ENCODE results near the gene SUN3. TPM values are rescaled to one million over a fixed set of nuclear protein-coding genes. Genes with fewer than 3 reads are reported as not detected.
"Not testable (repeated sequence)": the region's sequence is repeated elsewhere in the genome, so short reads cannot be mapped to it uniquely, and the experiment has no call there.

Gene SUN3
- total RNA-seq, 1 experiment from 2014 or later: not detected

- Histone ChIP-seq H3K4me3 (no peak overlapping the region), H3K4me1 (no peaks in the 10 kb centered on the region; the same call in 1 of the 2 replicates), H3K36me3 (no peaks in the 10 kb centered on the region), H3K27ac (no peak overlapping the region), H3K9me3 (replicated peaks) (0 out of 2 replicates have a peak, but pooled peaks cover 3% of the 10 kb centered on the region), H3K27me3 (0 out of 2 replicates have a peak, but pooled peaks cover 3% of the 10 kb centered on the region)
- no peak for DNase-seq
These were observed 19.6 kb downstream of the SUN3 start for GRCh38 chr7:48009257-48009656.

GRCh38 chr7:48006866-48007265 lies 22.0 kb downstream of the SUN3 start:
- Histone ChIP-seq H3K27ac (no peak overlapping the region), H3K4me1 (no peaks in the 10 kb centered on the region; the same call in 1 of the 2 replicates), H3K4me3 (no peak overlapping the region), H3K27me3 (0 out of 2 replicates have a peak, but pooled peaks cover 3% of the 10 kb centered on the region), H3K9me3 (replicated peaks) (0 out of 2 replicates have a peak, but pooled peaks cover 6% of the 10 kb centered on the region), H3K36me3 (no peaks in the 10 kb centered on the region)
- no peak for DNase-seq

GRCh38 chr7:48004638-48005037 lies 24.3 kb downstream of the SUN3 start:
- DNase-seq: no peak
- Histone ChIP-seq H3K36me3 (no peaks in the 10 kb centered on the region), H3K4me1 (no peaks in the 10 kb centered on the region; the same call in 1 of the 2 replicates), H3K27me3 (0 out of 2 replicates have a peak, but pooled peaks cover 3% of the 10 kb centered on the region), H3K4me3 (no peak overlapping the region), H3K9me3 (replicated peaks) (0 out of 2 replicates have a peak, but pooled peaks cover 6% of the 10 kb centered on the region), H3K27ac (no peak overlapping the region)

GRCh38 chr7:48004032-48004431 lies 24.9 kb downstream of the SUN3 start:
- 0 out of 2 replicates have a peak, but pooled peaks cover 3% of the 10 kb centered on the region for H3K27me3 ChIP-seq
- DNase-seq: peak in 1 of 2 experiments; percentile 19
- no peak overlapping the region for H3K4me3 ChIP-seq
- H3K9me3 ChIP-seq (replicated peaks): 0 out of 2 replicates have a peak, but pooled peaks cover 6% of the 10 kb centered on the region
- no peaks in the 10 kb centered on the region; the same call in 1 of the 2 replicates for H3K4me1 ChIP-seq
- no peaks in the 10 kb centered on the region for H3K36me3 ChIP-seq
- H3K27ac ChIP-seq: no peak overlapping the region

GRCh38 chr7:48000164-48000563 lies 28.7 kb downstream of the SUN3 start:
- H3K27ac ChIP-seq; H3K4me1 ChIP-seq; H3K36me3 ChIP-seq; DNase-seq; H3K27me3 ChIP-seq; H3K4me3 ChIP-seq; H3K9me3 ChIP-seq (replicated peaks): not testable (repeated sequence)

- H3K36me3 ChIP-seq: no peaks in the 10 kb centered on the region
- no peak overlapping the region for H3K27ac ChIP-seq
- H3K9me3 ChIP-seq (replicated peaks): 0 out of 2 replicates have a peak, but pooled peaks cover 3% of the 10 kb centered on the region
- H3K4me1 ChIP-seq: no peaks in the 10 kb centered on the region; the same call in 1 of the 2 replicates
- H3K4me3 ChIP-seq: no peak overlapping the region
- H3K27me3 ChIP-seq: no peaks in the 10 kb centered on the region
- DNase-seq: no peak
These were observed 29.5 kb downstream of the SUN3 start for GRCh38 chr7:47999413-47999812.

GRCh38 chr7:47992446-47992845 lies 36.5 kb downstream of the SUN3 start:
- no peak overlapping the region for H3K27ac ChIP-seq
- no peak for DNase-seq
- H3K4me1 ChIP-seq: no peaks in the 10 kb centered on the region
- H3K9me3 ChIP-seq (replicated peaks): no peaks in the 10 kb centered on the region
- no peaks in the 10 kb centered on the region for H3K36me3 ChIP-seq
- H3K27me3 ChIP-seq: no peaks in the 10 kb centered on the region
- H3K4me3 ChIP-seq: no peak overlapping the region

- Histone ChIP-seq H3K4me3 (no peak overlapping the region), H3K4me1 (no peaks in the 10 kb centered on the region), H3K27me3 (no peaks in the 10 kb centered on the region), H3K9me3 (replicated peaks) (no peaks in the 10 kb centered on the region), H3K27ac (no peak overlapping the region), H3K36me3 (no peaks in the 10 kb centered on the region)
- peak; percentile 39 to 45 for DNase-seq
These were observed 37.1 kb downstream of the SUN3 start for GRCh38 chr7:47991741-47992311.

- Histone ChIP-seq H3K4me1 (no peaks in the 10 kb centered on the region), H3K36me3 (no peaks in the 10 kb centered on the region), H3K27ac (no peak overlapping the region), H3K9me3 (replicated peaks) (no peaks in the 10 kb centered on the region), H3K27me3 (no peaks in the 10 kb centered on the region), H3K4me3 (no peak overlapping the region)
- no peak for DNase-seq
These were observed 37.6 kb downstream of the SUN3 start for GRCh38 chr7:47991270-47991669.

GRCh38 chr7:47990592-47990991 lies 38.3 kb downstream of the SUN3 start:
- no peaks in the 10 kb centered on the region for H3K36me3 ChIP-seq
- H3K9me3 ChIP-seq (replicated peaks): no peaks in the 10 kb centered on the region
- no peak overlapping the region for H3K27ac ChIP-seq
- no peak for DNase-seq
- H3K4me1 ChIP-seq: no peaks in the 10 kb centered on the region
- no peak overlapping the region for H3K4me3 ChIP-seq
- H3K27me3 ChIP-seq: no peaks in the 10 kb centered on the region

GRCh38 chr7:47989607-47990400 lies 39.1 kb downstream of the SUN3 start:
- H3K27ac ChIP-seq: not testable (repeated sequence)
- peak in 1 of 2 experiments; percentile 42 for DNase-seq

GRCh38 chr7:47988496-47989386 lies 40.2 kb downstream of the SUN3 start:
- H3K27ac ChIP-seq: no peak overlapping the region
- peak in 1 of 2 experiments; percentile 20 for DNase-seq

More at GRCh38 chr7:47989607-47990400, 39.1 kb downstream of the SUN3 start:
- H3K4me3 ChIP-seq; H3K36me3 ChIP-seq; H3K27me3 ChIP-seq; H3K4me1 ChIP-seq; H3K9me3 ChIP-seq (replicated peaks): not testable (repeated sequence)

GRCh38 chr7:47982610-47983009 lies 46.3 kb downstream of the SUN3 start:
- Histone ChIP-seq H3K4me3 (no peak overlapping the region), H3K9me3 (replicated peaks) (no peaks in the 10 kb centered on the region), H3K27me3 (no peaks in the 10 kb centered on the region), H3K36me3 (peaks cover 7% of the 10 kb centered on the region), H3K4me1 (peaks cover 14% of the 10 kb centered on the region), H3K27ac (no peak overlapping the region)
- DNase-seq: no peak

More at GRCh38 chr7:47988496-47989386, 40.2 kb downstream of the SUN3 start:
- no peaks in the 10 kb centered on the region for H3K4me1 ChIP-seq
- no peaks in the 10 kb centered on the region for H3K36me3 ChIP-seq
- no peaks in the 10 kb centered on the region for H3K27me3 ChIP-seq
- no peak overlapping the region for H3K4me3 ChIP-seq
- H3K9me3 ChIP-seq (replicated peaks): no peaks in the 10 kb centered on the region

GRCh38 chr7:47980648-47981047 lies 48.3 kb downstream of the SUN3 start:
- H3K9me3 ChIP-seq (replicated peaks); H3K27ac ChIP-seq; H3K4me3 ChIP-seq; H3K27me3 ChIP-seq; DNase-seq: not testable (repeated sequence)
- peaks cover 14% of the 10 kb centered on the region for H3K4me1 ChIP-seq
- H3K36me3 ChIP-seq: peaks cover 27% of the 10 kb centered on the region

Measured in SJCRH30 (cell line).